Upper lobe of right lung (tissue), 1 donor: ENCODE measurements around the gene CCDC30. TPM values are rescaled to one million over a fixed set of nuclear protein-coding genes. Genes with fewer than 3 reads are reported as not detected.

Experiments used
- ATAC-seq: fragments of 200-7000 bp; cut with Tn5 transposase; one replicate; pipeline ENCODE4 v1.9.1; 2020; ENCODE audit warnings: mild to moderate bottlenecking, moderate library complexity
- DNase-seq: peaks from one replicate; pipeline ENCODE4 v3.0.0-alpha.2; 2020
- H3K27ac ChIP-seq: fragments of 200-600 bp; one replicate; pipeline ENCODE4 v1.8.0; 2022
- H3K27me3 ChIP-seq: fragments of 200-600 bp; one replicate; pipeline ENCODE4 v1.8.0; 2022; ENCODE audit warnings: mild to moderate bottlenecking
- H3K36me3 ChIP-seq: fragments of 200-600 bp; one replicate; pipeline ENCODE4 v1.8.0; 2022
- H3K4me1 ChIP-seq: fragments of 200-600 bp; one replicate; pipeline ENCODE4 v1.8.0; 2022
- H3K4me3 ChIP-seq: fragments of 200-600 bp; one replicate; pipeline ENCODE4 v1.8.0; 2022; ENCODE audit warnings: mild to moderate bottlenecking
- H3K9me3 ChIP-seq: fragments of 200-600 bp; one replicate; pipeline ENCODE4 v1.8.0; 2022
- CTCF ChIP-seq: fragments of 200-600 bp; IDR thresholded peaks from one replicate; pipeline ENCODE4 v1.8.0; 2022; ENCODE audit warnings: antibody characterized with exemption
- intact Hi-C: fragments of 100-400 bp; cut with DNase I; formaldehyde crosslinking; loops from one replicate; pipeline ENCODE4 v1.11.0; 2022
- total RNA-seq: library from RNA; stranded (reverse); fragmentation: NEBNext Ultra II Directional; extraction: Animal tissue kit (Norgen Biotek cat#: 25700); gene quantifications from one replicate; pipeline ENCODE4 v1.2.1, GENCODE V29; 2021
- donor health status: DM: no; HTN: yes; CAD: no; lungs with severe emphysema.

The CCDC30 gene
- total RNA-seq, 1 donor from 2014 or later: 5.0 TPM

DNA sequence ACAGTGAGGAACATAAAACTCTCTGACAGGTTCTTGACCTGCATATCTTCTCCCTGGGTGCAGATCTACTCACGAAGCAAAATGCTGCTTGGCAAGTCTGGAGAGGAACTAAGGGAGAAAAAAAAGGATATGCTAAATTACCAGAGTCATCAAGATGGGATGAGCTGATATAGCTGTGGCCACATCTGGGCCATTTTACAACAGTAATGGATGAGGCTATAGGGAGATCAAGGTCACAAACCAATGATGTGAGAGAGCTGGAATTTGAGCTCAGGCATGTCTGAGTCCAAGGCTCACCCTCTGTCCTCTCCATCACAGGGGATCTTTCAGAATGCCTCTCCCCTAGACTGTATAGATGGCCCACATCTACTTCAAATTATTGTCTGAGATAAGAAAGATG is 33.5 kb upstream of the CCDC30 start:
- no peaks in the 10 kb centered on the region for H3K4me1 ChIP-seq
- DNase-seq (no peak), ATAC-seq (no peak)
- H3K4me3 ChIP-seq: no peak overlapping the region
- no peaks in the 10 kb centered on the region for H3K36me3 ChIP-seq
- no peaks in the 10 kb centered on the region for H3K27me3 ChIP-seq
- no peaks in the 10 kb centered on the region for H3K9me3 ChIP-seq
- intact Hi-C loops: no loop called here
- no peak overlapping the region for H3K27ac ChIP-seq
- TF ChIP-seq CTCF: no peak

GRCh38 chr1:42430286-42431135 is 32.6 kb upstream of the CCDC30 start:
- Histone ChIP-seq H3K4me1 (no peaks in the 10 kb centered on the region), H3K36me3 (no peaks in the 10 kb centered on the region), H3K9me3 (no peaks in the 10 kb centered on the region), H3K27ac (no peak overlapping the region), H3K27me3 (no peaks in the 10 kb centered on the region), H3K4me3 (no peak overlapping the region)
- no peak for TF ChIP-seq CTCF
- intact Hi-C loops: no loop called here
- ATAC-seq (no peak), DNase-seq (no peak)

DNA sequence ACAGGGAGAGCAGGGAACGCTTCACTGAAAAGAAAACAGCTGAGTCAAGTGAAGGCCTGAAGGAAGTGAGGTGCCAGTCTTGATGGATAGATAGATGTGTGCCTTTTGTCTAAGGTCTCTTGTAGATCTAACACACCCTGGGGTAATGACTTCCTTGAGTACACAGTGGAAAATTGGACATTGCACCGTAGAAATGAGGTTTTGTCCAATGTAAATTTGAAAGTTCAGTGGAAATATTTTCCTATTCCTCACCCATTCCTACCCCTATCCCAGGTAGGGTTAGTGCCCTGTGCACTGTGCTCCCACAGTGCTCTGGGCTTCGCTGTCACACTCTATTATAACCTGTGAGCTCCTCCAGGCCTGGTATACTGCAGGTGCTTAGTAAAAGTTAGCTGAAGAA is 31.6 kb upstream of the CCDC30 start:
- ATAC-seq (no peak), DNase-seq (no peak)
- H3K4me3 ChIP-seq: no peak overlapping the region
- H3K27me3 ChIP-seq: no peaks in the 10 kb centered on the region
- no peaks in the 10 kb centered on the region for H3K36me3 ChIP-seq
- intact Hi-C loops: no loop called here
- no peak for TF ChIP-seq CTCF
- no peaks in the 10 kb centered on the region for H3K9me3 ChIP-seq
- H3K27ac ChIP-seq: no peak overlapping the region
- H3K4me1 ChIP-seq: no peaks in the 10 kb centered on the region

GRCh38 chr1:42432714-42433113 is 30.4 kb upstream of the CCDC30 start:
- no peak for ATAC-seq
- TF ChIP-seq CTCF: no peak
- intact Hi-C loops: no loop called here
- no peak overlapping the region for H3K4me3 ChIP-seq
- DNase-seq: no peak
- H3K9me3 ChIP-seq: no peaks in the 10 kb centered on the region
- H3K36me3 ChIP-seq: no peaks in the 10 kb centered on the region
- H3K27ac ChIP-seq: no peak overlapping the region
- H3K4me1 ChIP-seq: no peaks in the 10 kb centered on the region
- no peaks in the 10 kb centered on the region for H3K27me3 ChIP-seq

DNA sequence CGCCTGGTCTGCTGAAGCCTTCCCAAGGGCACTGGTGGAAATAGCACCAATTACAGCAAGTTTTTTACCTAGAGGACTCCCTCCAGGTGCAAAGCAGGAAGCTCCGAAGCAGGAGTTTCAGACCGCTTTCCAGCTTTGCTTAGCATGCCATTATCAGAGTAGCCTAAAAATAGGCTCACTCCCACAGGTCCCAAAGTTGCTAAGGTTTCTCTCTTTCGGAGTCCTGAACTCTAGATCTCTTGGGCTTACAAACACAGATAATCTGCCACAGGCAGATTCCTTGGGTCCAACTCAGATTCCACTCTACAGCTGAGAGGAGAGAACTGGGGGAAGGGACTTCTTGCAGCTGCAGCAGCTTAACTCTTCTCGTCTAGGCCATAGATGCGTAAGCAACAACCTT is 29.7 kb upstream of the CCDC30 start:
- Histone ChIP-seq H3K9me3 (no peaks in the 10 kb centered on the region), H3K4me1 (no peaks in the 10 kb centered on the region), H3K4me3 (no peak overlapping the region), H3K27ac (no peak overlapping the region), H3K27me3 (no peaks in the 10 kb centered on the region), H3K36me3 (no peaks in the 10 kb centered on the region)
- ATAC-seq: no peak
- no peak for DNase-seq
- TF ChIP-seq CTCF: no peak
- intact Hi-C loops: no loop called here

GRCh38 chr1:42434340-42434739 is 28.7 kb upstream of the CCDC30 start:
- ATAC-seq (no peak), DNase-seq (no peak)
- Histone ChIP-seq H3K4me3 (no peak overlapping the region), H3K9me3 (no peaks in the 10 kb centered on the region), H3K36me3 (no peaks in the 10 kb centered on the region), H3K4me1 (no peaks in the 10 kb centered on the region), H3K27me3 (no peaks in the 10 kb centered on the region), H3K27ac (no peak overlapping the region)
- no peak for TF ChIP-seq CTCF
- intact Hi-C loops: no loop called here
